Testis (tissue), 2 donors: Measurements from ENCODE around the gene FRS2.

ENCODE experiments used
- CTCF ChIP-seq, 3 experiments: fragments of 450-650 bp in 2 of 3; fragments of 200-600 bp in 1 of 3; sonication (generic) in 1 of 3; IDR thresholded peaks; one replicate each; pipeline ENCODE4 v1.5.1; 2016 to 2019; ENCODE audit warnings: antibody characterized with exemption in 3 of 3, mild to moderate bottlenecking in 2 of 3, moderate library complexity in 1 of 3
- POLR2A ChIP-seq: fragments of 450-650 bp; IDR thresholded peaks from one replicate; pipeline ENCODE4 v1.6.1; 2017; ENCODE audit warnings: antibody characterized with exemption, mild to moderate bottlenecking, moderate library complexity

- no peak for TF ChIP-seq CTCF (IDR thresholded peaks at IDR 0.05)
- no peak for TF ChIP-seq POLR2A
Observed at GRCh38 chr12:69589082-69589481, 118.9 kb downstream of the FRS2 start.
